Osteocyte (in vitro differentiated cells): ENCODE results near the gene PHYHIPL. TPM values are rescaled to one million over a fixed set of nuclear protein-coding genes. Genes with fewer than 3 reads are reported as not detected.

ENCODE experiments used
- DNase-seq: peaks from one replicate; pipeline ENCODE4 v3.0.0; 2021; ENCODE audit warnings: mixed read lengths; ENCODE audit not compliant: unreplicated experiment; ENCODE audit errors: extremely low spot score
- H3K27ac Mint-ChIP-seq: one replicate; pipeline ENCODE4 v1.8.0; 2021; ENCODE audit warnings: mild to moderate bottlenecking, mixed read lengths; ENCODE audit not compliant: unreplicated experiment
- H3K27me3 Mint-ChIP-seq: one replicate; pipeline ENCODE4 v1.8.0; 2021; ENCODE audit warnings: mixed read lengths; ENCODE audit not compliant: unreplicated experiment
- H3K36me3 Mint-ChIP-seq: one replicate; pipeline ENCODE4 v1.8.0; 2021; ENCODE audit warnings: mixed read lengths; ENCODE audit not compliant: unreplicated experiment
- H3K4me1 Mint-ChIP-seq: one replicate; pipeline ENCODE4 v1.8.0; 2021; ENCODE audit warnings: mixed read lengths; ENCODE audit not compliant: unreplicated experiment
- H3K4me3 Mint-ChIP-seq: one replicate; pipeline ENCODE4 v1.8.0; 2021; ENCODE audit warnings: mild to moderate bottlenecking, moderate library complexity, mixed read lengths; ENCODE audit not compliant: unreplicated experiment
- H3K9me3 Mint-ChIP-seq: one replicate; pipeline ENCODE4 v1.8.0; 2021; ENCODE audit warnings: mixed read lengths; ENCODE audit not compliant: unreplicated experiment
- CTCF ChIP-seq: fragments of 200-600 bp; sonication (generic); IDR thresholded peaks from 2 replicates; pipeline ENCODE4 v1.5.0; 2021; ENCODE audit warnings: antibody characterized with exemption, mild to moderate bottlenecking, moderate library complexity
- total RNA-seq: library from RNA; stranded (reverse); gene quantifications from 2 replicates; pipeline ENCODE4 v1.2.1, GENCODE V29; 2021

Gene PHYHIPL
- total RNA-seq, 1 donor from 2014 or later: not detected

GRCh38 chr10:59240582-59241183, 64.2 kb downstream of the PHYHIPL start:
- Mint-ChIP-seq H3K9me3 (peaks cover 4% of the 10 kb centered on the region), H3K27ac (no peak overlapping the region), H3K4me1 (no peaks in the 10 kb centered on the region), H3K36me3 (no peaks in the 10 kb centered on the region), H3K4me3 (no peak overlapping the region), H3K27me3 (peaks cover 41% of the 10 kb centered on the region)
- no peak for DNase-seq
- peak; percentile 74 for TF ChIP-seq CTCF

- Mint-ChIP-seq H3K4me1 (no peaks in the 10 kb centered on the region), H3K27me3 (peaks cover 38% of the 10 kb centered on the region), H3K36me3 (no peaks in the 10 kb centered on the region), H3K9me3 (peaks cover 4% of the 10 kb centered on the region), H3K27ac (no peak overlapping the region), H3K4me3 (no peak overlapping the region)
- no peak for DNase-seq
- TF ChIP-seq CTCF: no peak
These were observed 65.6 kb downstream of the PHYHIPL start for GRCh38 chr10:59242057-59242456.

GRCh38 chr10:59242991-59243390, 66.5 kb downstream of the PHYHIPL start:
- Mint-ChIP-seq H3K36me3 (no peaks in the 10 kb centered on the region), H3K4me3 (no peak overlapping the region), H3K27ac (no peak overlapping the region), H3K4me1 (no peaks in the 10 kb centered on the region), H3K9me3 (peaks cover 4% of the 10 kb centered on the region), H3K27me3 (peaks cover 37% of the 10 kb centered on the region)
- no peak for TF ChIP-seq CTCF
- no peak for DNase-seq

GRCh38 chr10:59243611-59244195, 67.3 kb downstream of the PHYHIPL start:
- Mint-ChIP-seq H3K27me3 (peaks cover 40% of the 10 kb centered on the region), H3K9me3 (peaks cover 4% of the 10 kb centered on the region), H3K4me3 (no peak overlapping the region), H3K4me1 (no peaks in the 10 kb centered on the region), H3K27ac (no peak overlapping the region), H3K36me3 (no peaks in the 10 kb centered on the region)
- no peak for DNase-seq
- TF ChIP-seq CTCF: no peak

GRCh38 chr10:59244871-59245270, 68.4 kb downstream of the PHYHIPL start:
- peaks cover 36% of the 10 kb centered on the region for H3K27me3 Mint-ChIP-seq
- TF ChIP-seq CTCF: no peak
- no peaks in the 10 kb centered on the region for H3K9me3 Mint-ChIP-seq
- H3K4me1 Mint-ChIP-seq: no peaks in the 10 kb centered on the region
- H3K4me3 Mint-ChIP-seq: no peak overlapping the region
- DNase-seq: no peak
- no peaks in the 10 kb centered on the region for H3K36me3 Mint-ChIP-seq
- no peak overlapping the region for H3K27ac Mint-ChIP-seq
